Breast epithelium (tissue), 4 donors: ENCODE data around the gene NEDD4L. TPM values are rescaled to one million over a fixed set of nuclear protein-coding genes. Genes with fewer than 3 reads are reported as not detected.

Source experiments
- DNase-seq, 2 donors: peaks; one replicate each; pipeline ENCODE4 v3.0.0-alpha.2; 2019; ENCODE audit warnings: low spot score in 2 of 2
- H3K27ac ChIP-seq, 2 donors: fragments of 200-600 bp; sonication (generic) in 1 of 2; one replicate each; pipeline ENCODE4 v1.5.1; 2016 to 2019; ENCODE audit warnings: mild to moderate bottlenecking in 1 of 2
- H3K27me3 ChIP-seq, 2 donors: fragments of 200-600 bp; sonication (generic) in 1 of 2; one replicate each; pipeline versions ENCODE4 v1.5.1 to v1.6.0; 2017 to 2019; ENCODE audit warnings: control low read depth in 1 of 2, mild to moderate bottlenecking in 1 of 2
- H3K36me3 ChIP-seq: fragments of 200-600 bp; one replicate; pipeline ENCODE4 v1.5.1; 2019
- H3K4me1 ChIP-seq, 2 donors: fragments of 200-600 bp; sonication (generic); one replicate each; pipeline ENCODE4 v1.5.1; 2016 to 2019; ENCODE audit warnings: control low read depth in 1 of 2
- H3K4me3 ChIP-seq, 3 donors: fragments of 200-600 bp; sonication (generic); 1 replicate in 2 of 3; 2 replicates in 1 of 3; pipeline ENCODE4 v1.5.1; 2016 to 2019; ENCODE audit warnings: mild to moderate bottlenecking in 3 of 3, moderate library complexity in 2 of 3
- H3K9me3 ChIP-seq, 2 donors: fragments of 200-600 bp; sonication (generic) in 1 of 2; one replicate each; pipeline ENCODE4 v1.5.1; 2016 to 2019; ENCODE audit warnings: control low read depth in 1 of 2
- POLR2A ChIP-seq: fragments of 450-650 bp; IDR thresholded peaks from one replicate; pipeline ENCODE4 v1.6.1; 2016; ENCODE audit warnings: antibody characterized with exemption, mild to moderate bottlenecking, moderate library complexity
- POLR2AphosphoS5 ChIP-seq, 3 donors: sonication (generic); formaldehyde crosslinking; IDR thresholded peaks; one replicate each; pipeline ENCODE4 v1.6.1; 2017; ENCODE audit warnings: antibody characterized with exemption in 3 of 3
- intact Hi-C: fragments of 100-400 bp; cut with DNase I; formaldehyde crosslinking; loops from one replicate; pipeline ENCODE4 v1.15.1; 2023; ENCODE audit warnings: low total_unique reads
- total RNA-seq, 3 donors: library from RNA; depleted of rRNA; stranded (reverse); fragments of >200 nt; gene quantifications; one replicate each; pipeline ENCODE4 v1.1.0, GENCODE V29; 2016
- TF ChIP-seq, protein P1 (sequence below), 3 donors: fragments of 450-650 bp; IDR thresholded peaks; one replicate each; pipeline ENCODE4 v1.5.1; 2016 to 2017; ENCODE audit warnings: antibody characterized with exemption in 3 of 3, mild to moderate bottlenecking in 3 of 3, moderate library complexity in 3 of 3

NEDD4L gene
- total RNA-seq, 3 donors from 2014 or later, result 26.2 to 162 (median 106) TPM

DNA sequence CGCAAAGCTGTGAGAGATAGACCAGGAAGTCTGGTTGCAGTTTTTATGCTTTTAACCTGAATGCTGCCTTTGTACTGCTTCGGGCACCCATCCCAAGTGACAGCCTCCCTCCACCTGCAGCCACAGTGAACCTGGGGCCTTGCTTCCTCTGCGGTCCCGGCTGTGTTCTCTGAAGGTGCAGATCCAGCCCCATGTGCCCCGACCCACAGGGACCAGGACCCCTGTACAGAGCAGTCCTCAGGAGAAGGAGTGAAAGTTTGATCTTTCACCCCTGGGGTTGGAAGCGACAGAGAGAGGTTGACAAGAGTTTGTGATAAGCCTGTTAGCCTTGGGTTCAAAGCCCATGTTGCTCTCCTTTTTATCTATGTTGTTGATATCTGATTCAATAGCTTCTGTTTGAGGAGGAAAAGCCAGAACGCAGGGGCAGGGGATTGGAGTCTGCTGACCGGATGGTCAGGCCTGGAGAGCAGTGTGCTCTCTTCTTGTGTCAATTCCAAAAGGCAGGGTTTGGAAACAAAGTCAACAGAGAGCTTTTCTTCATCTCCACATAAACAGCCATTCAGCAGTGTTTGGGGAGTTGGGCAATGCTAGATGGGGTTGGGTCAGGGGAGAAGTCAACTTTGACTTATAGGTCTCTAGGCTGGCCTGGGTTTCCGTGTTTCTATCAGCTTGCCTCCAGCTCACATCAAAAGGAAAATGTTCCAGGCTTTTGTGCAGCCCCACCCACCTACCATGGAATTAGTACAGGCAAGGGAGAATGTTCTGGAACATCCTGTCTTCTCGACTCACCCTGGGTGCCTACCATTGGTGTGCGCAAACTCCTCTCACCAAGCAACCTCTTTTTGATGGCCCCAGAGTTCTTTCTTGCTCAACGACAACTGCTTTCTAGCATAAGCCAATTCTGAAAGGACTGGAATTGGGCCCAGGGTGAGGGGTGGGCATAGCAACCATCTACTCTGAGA is 369.9 kb downstream of the NEDD4L start:
- H3K9me3 ChIP-seq, result no peaks in the 10 kb centered on the region
- no peaks in the 10 kb centered on the region for H3K27me3 ChIP-seq
- H3K36me3 ChIP-seq, result no peaks in the 10 kb centered on the region
- TF ChIP-seq POLR2AphosphoS5 (IDR thresholded peaks at IDR 0.05) (no peak), POLR2A (no peak)
- TF ChIP-seq, protein P1, sequence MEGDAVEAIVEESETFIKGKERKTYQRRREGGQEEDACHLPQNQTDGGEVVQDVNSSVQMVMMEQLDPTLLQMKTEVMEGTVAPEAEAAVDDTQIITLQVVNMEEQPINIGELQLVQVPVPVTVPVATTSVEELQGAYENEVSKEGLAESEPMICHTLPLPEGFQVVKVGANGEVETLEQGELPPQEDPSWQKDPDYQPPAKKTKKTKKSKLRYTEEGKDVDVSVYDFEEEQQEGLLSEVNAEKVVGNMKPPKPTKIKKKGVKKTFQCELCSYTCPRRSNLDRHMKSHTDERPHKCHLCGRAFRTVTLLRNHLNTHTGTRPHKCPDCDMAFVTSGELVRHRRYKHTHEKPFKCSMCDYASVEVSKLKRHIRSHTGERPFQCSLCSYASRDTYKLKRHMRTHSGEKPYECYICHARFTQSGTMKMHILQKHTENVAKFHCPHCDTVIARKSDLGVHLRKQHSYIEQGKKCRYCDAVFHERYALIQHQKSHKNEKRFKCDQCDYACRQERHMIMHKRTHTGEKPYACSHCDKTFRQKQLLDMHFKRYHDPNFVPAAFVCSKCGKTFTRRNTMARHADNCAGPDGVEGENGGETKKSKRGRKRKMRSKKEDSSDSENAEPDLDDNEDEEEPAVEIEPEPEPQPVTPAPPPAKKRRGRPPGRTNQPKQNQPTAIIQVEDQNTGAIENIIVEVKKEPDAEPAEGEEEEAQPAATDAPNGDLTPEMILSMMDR (IDR thresholded peaks at IDR 0.05), result no peak
- H3K4me1 ChIP-seq, result peaks cover 0 to 8% of the 10 kb centered on the region in 2 donors
- intact Hi-C loops, result loop anchor here (10.0 kb wide), 1 partner anchor 1021 kb away; no protein-coding TSS in a partner anchor
- no peak for DNase-seq
- no peak overlapping the region for H3K27ac ChIP-seq
- H3K4me3 ChIP-seq, result no peak overlapping the region

GRCh38 chr18:58416014-58416703 is 372.1 kb downstream of the NEDD4L start:
- Histone ChIP-seq H3K36me3 (no peaks in the 10 kb centered on the region), H3K9me3 (no peaks in the 10 kb centered on the region), H3K4me3 (no peak overlapping the region), H3K27me3 (no peaks in the 10 kb centered on the region), H3K27ac (no peak overlapping the region), H3K4me1 (peaks cover 0 to 8% of the 10 kb centered on the region in 2 donors)
- DNase-seq, result no peak
- TF ChIP-seq, protein P1 (IDR thresholded peaks at IDR 0.05), result no peak
- TF ChIP-seq POLR2A, result no peak
- no peak for TF ChIP-seq POLR2AphosphoS5 (IDR thresholded peaks at IDR 0.05)
- intact Hi-C loops, result loop anchor here (10.0 kb wide), 1 partner anchor 1019 kb away; no protein-coding TSS in a partner anchor

DNA sequence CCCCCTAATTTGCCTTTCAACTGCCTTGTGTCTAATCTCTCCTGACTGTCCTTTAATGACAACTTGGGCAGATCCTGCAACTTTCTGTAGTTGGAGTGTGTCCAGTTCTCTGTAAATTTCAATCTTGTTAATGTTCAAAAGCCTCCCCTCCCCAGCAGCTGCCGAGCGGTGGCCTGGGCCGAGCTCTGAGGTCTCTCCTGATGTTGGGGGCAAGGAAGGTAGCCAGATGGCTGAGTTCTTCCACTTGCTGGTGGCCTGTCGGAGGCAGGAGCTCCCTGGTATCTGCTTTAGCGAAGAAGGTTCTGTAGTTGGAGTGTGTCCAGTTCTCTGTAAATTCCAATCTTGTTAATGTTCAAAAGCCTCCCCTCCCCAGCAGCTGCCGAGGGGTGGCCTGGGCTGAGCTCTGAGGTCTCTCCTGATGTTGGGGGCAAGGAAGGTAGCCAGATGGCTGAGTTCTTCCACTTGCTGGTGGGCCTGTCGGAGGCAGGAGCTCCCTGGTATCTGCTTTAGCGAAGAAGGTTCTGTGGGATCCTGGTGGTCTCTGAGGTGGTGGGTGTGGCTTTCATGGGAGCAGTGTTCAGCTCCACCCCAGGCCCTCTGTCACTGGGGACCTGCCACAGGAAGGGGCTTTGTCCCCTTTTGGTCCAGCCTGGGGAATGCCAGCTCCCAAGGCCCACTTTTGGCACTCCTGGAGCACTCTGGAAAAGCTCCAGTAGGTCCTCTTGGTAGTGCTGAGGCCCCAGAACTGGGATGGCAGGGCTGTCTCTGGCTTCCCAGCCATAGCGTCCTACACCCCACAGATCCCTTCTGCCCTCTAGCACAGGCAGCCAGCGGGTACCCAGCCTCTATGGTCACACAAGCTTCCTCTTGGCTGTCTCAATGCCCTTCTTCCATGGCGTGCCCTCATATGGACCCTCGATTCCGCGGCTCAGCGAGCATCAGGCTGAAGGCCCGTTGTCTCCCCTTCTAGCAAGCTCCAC is 373.0 kb downstream of the NEDD4L start:
- Histone ChIP-seq H3K36me3 (no peaks in the 10 kb centered on the region), H3K9me3 (no peaks in the 10 kb centered on the region), H3K27ac (peak overlapping the region; percentile 60 to 82), H3K4me3 (no peak overlapping the region), H3K27me3 (no peaks in the 10 kb centered on the region), H3K4me1 (peaks cover 0 to 8% of the 10 kb centered on the region in 2 donors)
- intact Hi-C loops, result loop anchor here (1.0 to 10.0 kb wide), 2 partner anchors 36 to 1018 kb away; no protein-coding TSS in a partner anchor
- TF ChIP-seq, protein P1 (IDR thresholded peaks at IDR 0.05), result no peak
- TF ChIP-seq POLR2A (no peak), POLR2AphosphoS5 (IDR thresholded peaks at IDR 0.05) (no peak)
- no peak for DNase-seq

DNA sequence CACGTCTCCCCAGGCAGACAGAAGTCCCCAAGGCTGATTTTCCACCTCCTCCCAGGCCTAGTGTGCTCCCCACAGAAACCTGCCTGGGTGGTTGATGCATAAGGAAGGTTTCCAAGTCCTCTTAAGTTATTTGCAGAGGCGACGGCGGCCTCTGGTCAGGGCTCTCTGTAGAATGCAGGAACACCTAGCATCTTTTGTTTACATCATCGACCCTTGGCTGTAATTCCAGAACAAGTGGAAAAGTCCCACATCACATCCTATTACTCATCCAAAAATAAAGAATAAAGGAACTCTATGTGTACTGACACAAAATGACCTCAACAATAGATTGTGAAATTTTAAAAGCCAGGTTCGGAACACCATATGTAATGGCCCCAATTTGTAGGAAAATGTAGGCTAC is 373.7 kb downstream of the NEDD4L start:
- H3K4me1 ChIP-seq, result peaks cover 0 to 8% of the 10 kb centered on the region in 2 donors
- no peaks in the 10 kb centered on the region for H3K9me3 ChIP-seq
- H3K36me3 ChIP-seq, result no peaks in the 10 kb centered on the region
- H3K27me3 ChIP-seq, result no peaks in the 10 kb centered on the region
- peak overlapping the region; percentile 60 to 82 for H3K27ac ChIP-seq
- intact Hi-C loops, result loop anchor here (1.0 to 10.0 kb wide), 2 partner anchors 36 to 1017 kb away; no protein-coding TSS in a partner anchor
- no peak overlapping the region for H3K4me3 ChIP-seq
- no peak for TF ChIP-seq POLR2A
- TF ChIP-seq, protein P1 (IDR thresholded peaks at IDR 0.05), result no peak
- no peak for TF ChIP-seq POLR2AphosphoS5 (IDR thresholded peaks at IDR 0.05)
- peak in 1 of 2 donors; percentile 54 for DNase-seq
